Measurements from ENCODE around the gene PDE8A. TPM values are rescaled to one million over a fixed set of nuclear protein-coding genes. Genes with fewer than 3 reads are reported as not detected.

PDE8A gene
- polyA plus RNA-seq, 1 experiment, result 48.4 TPM

DNA sequence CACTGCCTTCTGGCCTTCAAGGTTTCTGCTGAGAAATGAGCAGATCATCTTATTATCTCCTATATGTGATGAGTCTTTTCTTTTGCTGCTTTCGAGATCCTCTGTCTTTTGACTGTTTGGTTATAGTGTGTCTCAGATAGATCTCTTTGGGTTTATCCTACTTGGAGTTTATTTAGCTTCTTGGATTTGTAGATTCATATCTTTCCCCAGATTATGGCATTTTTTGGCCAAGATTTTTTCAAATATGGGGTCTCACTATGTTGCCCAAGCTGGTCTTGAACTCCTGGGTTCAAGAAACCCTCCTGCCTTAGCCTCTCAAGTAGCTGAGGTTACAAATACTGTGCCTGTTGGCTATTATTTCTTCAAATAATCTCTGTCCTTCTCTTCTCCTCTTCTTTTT is 150.3 kb downstream of the PDE8A start:
- DNase-seq (ENCODE audit: low read depth, low spot score), result no peak
- no peak overlapping the region for H3K27ac ChIP-seq (ENCODE audit: low read depth, low read length)
- no peak overlapping the region for H3K4me3 ChIP-seq (ENCODE audit: low read depth, low read length)
- POLR2A ChIA-PET, result interaction anchor here (1.0 kb wide), 1 partner anchor 10 kb away, joined by 3 read pairs; no protein-coding TSS in a partner anchor
- TF ChIP-seq, protein P1, sequence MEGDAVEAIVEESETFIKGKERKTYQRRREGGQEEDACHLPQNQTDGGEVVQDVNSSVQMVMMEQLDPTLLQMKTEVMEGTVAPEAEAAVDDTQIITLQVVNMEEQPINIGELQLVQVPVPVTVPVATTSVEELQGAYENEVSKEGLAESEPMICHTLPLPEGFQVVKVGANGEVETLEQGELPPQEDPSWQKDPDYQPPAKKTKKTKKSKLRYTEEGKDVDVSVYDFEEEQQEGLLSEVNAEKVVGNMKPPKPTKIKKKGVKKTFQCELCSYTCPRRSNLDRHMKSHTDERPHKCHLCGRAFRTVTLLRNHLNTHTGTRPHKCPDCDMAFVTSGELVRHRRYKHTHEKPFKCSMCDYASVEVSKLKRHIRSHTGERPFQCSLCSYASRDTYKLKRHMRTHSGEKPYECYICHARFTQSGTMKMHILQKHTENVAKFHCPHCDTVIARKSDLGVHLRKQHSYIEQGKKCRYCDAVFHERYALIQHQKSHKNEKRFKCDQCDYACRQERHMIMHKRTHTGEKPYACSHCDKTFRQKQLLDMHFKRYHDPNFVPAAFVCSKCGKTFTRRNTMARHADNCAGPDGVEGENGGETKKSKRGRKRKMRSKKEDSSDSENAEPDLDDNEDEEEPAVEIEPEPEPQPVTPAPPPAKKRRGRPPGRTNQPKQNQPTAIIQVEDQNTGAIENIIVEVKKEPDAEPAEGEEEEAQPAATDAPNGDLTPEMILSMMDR (IDR thresholded peaks at IDR 0.05; ENCODE audit: low read depth, low read length), result no peak
- CTCF ChIA-PET, result no interaction called here
- no peaks in the 10 kb centered on the region for H3K27me3 ChIP-seq (ENCODE audit: control insufficient read depth, insufficient read depth, low read length)
- H3K9me3 ChIP-seq (ENCODE audit: control insufficient read depth, insufficient read depth, low read length), result no peaks in the 10 kb centered on the region

GRCh38 chr15:85133709-85134108 is 152.1 kb downstream of the PDE8A start:
- Histone ChIP-seq H3K9me3 (ENCODE audit: control insufficient read depth, insufficient read depth, low read length) (no peaks in the 10 kb centered on the region), H3K4me3 (ENCODE audit: low read depth, low read length) (no peak overlapping the region), H3K27ac (ENCODE audit: low read depth, low read length) (no peak overlapping the region), H3K27me3 (ENCODE audit: control insufficient read depth, insufficient read depth, low read length) (no peaks in the 10 kb centered on the region)
- CTCF ChIA-PET, result no interaction called here
- DNase-seq (ENCODE audit: low read depth, low spot score), result no peak
- TF ChIP-seq, protein P1 (IDR thresholded peaks at IDR 0.05; ENCODE audit: low read depth, low read length), result no peak
- POLR2A ChIA-PET, result no interaction called here

DNA sequence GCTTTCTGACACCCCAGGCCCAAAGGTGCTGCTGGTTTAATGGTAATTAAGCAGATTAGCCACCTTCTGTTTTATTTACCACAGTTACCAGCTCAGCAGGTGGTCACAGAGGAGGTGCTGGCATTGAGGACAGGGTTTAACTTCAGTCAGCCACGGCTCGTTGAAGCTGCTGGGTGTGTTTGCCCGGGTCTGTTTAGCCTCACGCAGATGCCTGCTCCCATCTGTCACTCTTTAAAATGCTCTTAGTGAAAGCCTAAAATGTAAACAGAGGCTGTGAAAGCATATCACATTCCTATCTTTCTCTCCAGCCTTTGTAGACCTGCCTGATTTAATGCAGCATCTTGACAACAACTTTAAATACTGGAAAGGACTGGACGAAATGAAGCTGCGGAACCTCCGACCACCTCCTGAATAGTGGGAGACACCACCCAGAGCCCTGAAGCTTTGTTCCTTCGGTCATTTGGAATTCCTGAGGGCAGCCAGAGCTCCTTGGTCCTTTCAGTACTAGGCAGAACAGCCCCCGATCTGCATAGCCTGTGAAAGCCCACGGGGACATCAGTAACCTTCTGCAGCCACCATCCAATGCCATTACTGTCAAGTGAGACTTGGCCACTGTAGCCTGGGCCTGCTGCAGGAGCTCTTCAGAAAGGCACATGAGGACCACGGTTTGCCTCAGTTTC is 156.0 kb downstream of the PDE8A start:
- no peaks in the 10 kb centered on the region for H3K9me3 ChIP-seq (ENCODE audit: control insufficient read depth, insufficient read depth, low read length)
- ChIA-PET POLR2A (no interaction called here), CTCF (interaction anchor here (0.8 kb wide), 1 partner anchor 566 kb away, joined by 3 read pairs; no protein-coding TSS in a partner anchor)
- H3K27me3 ChIP-seq (ENCODE audit: control insufficient read depth, insufficient read depth, low read length), result no peaks in the 10 kb centered on the region
- H3K4me3 ChIP-seq (ENCODE audit: low read depth, low read length), result no peak overlapping the region
- no peak overlapping the region for H3K27ac ChIP-seq (ENCODE audit: low read depth, low read length)
- DNase-seq (ENCODE audit: low read depth, low spot score), result no peak
- TF ChIP-seq, protein P1 (IDR thresholded peaks at IDR 0.05; ENCODE audit: low read depth, low read length), result no peak

GRCh38 chr15:85139391-85139790 is 157.7 kb downstream of the PDE8A start:
- H3K9me3 ChIP-seq (ENCODE audit: control insufficient read depth, insufficient read depth, low read length), result no peaks in the 10 kb centered on the region
- DNase-seq (ENCODE audit: low read depth, low spot score), result no peak
- ChIA-PET CTCF (no interaction called here), POLR2A (no interaction called here)
- H3K27me3 ChIP-seq (ENCODE audit: control insufficient read depth, insufficient read depth, low read length), result no peaks in the 10 kb centered on the region
- no peak overlapping the region for H3K27ac ChIP-seq (ENCODE audit: low read depth, low read length)
- no peak overlapping the region for H3K4me3 ChIP-seq (ENCODE audit: low read depth, low read length)
- TF ChIP-seq, protein P1 (IDR thresholded peaks at IDR 0.05; ENCODE audit: low read depth, low read length), result no peak

- no peak for DNase-seq (ENCODE audit: low read depth, low spot score)
- POLR2A ChIA-PET, result interaction anchor here (1.0 kb wide), 1 partner anchor 10 kb away, joined by 3 read pairs; no protein-coding TSS in a partner anchor
- H3K9me3 ChIP-seq (ENCODE audit: control insufficient read depth, insufficient read depth, low read length), result no peaks in the 10 kb centered on the region
Observed at GRCh38 chr15:85141726-85142125, 160.1 kb downstream of the PDE8A start.

More at GRCh38 chr15:85141726-85142125, 160.1 kb downstream of the PDE8A start:
- H3K4me3 ChIP-seq (ENCODE audit: low read depth, low read length), result no peak overlapping the region
- TF ChIP-seq, protein P1 (IDR thresholded peaks at IDR 0.05; ENCODE audit: low read depth, low read length), result no peak
- no peak overlapping the region for H3K27ac ChIP-seq (ENCODE audit: low read depth, low read length)
- CTCF ChIA-PET, result interaction anchor here (1.0 to 2.9 kb wide), 2 partner anchors 27 kb away, joined by 3 to 9 read pairs; no protein-coding TSS in a partner anchor
- no peaks in the 10 kb centered on the region for H3K27me3 ChIP-seq (ENCODE audit: control insufficient read depth, insufficient read depth, low read length)
